HEK293 (cell line): ENCODE data around the gene LRRC4C.

Experiments
- CTCF ChIA-PET: fragments of 350-600 bp; formaldehyde crosslinking; extraction: SDS; loops from one replicate; lab custom pipeline; 2021; ENCODE audit warnings: antibody characterized with exemption; lab: Yijun Ruan, JAX
- POLR2A ChIA-PET: fragments of 300-600 bp; formaldehyde crosslinking; extraction: SDS; loops from one replicate; lab custom pipeline; 2020; ENCODE audit warnings: antibody characterized with exemption, inconsistent platforms; lab: Yijun Ruan, JAX
- H3K27ac ChIP-seq: fragments of 200-500 bp; sonication (Bioruptor generic); 2 replicates; pipeline ENCODE4 v1.5.1; 2014; ENCODE audit warnings: low read depth, low read length, control low read depth, inconsistent platforms; ENCODE audit errors: extremely low read depth
- H3K36me3 ChIP-seq, 2 experiments: fragments of 200-500 bp in 1 of 2; sonication (Bioruptor generic) in 1 of 2; 1 replicate in 1 of 2; 2 replicates in 1 of 2; pipeline ENCODE4 v1.5.1; 2014 to 2017; ENCODE audit warnings: inconsistent platforms in 2 of 2, low read length in 2 of 2; ENCODE audit not compliant: control insufficient read depth in 2 of 2, insufficient read depth in 1 of 2
- H3K4me1 ChIP-seq: fragments of 200-500 bp; sonication (Bioruptor generic); 2 replicates; pipeline ENCODE4 v1.5.1; 2014; ENCODE audit warnings: mild to moderate bottlenecking, low read length, inconsistent platforms; ENCODE audit not compliant: control insufficient read depth, insufficient read depth
- H3K4me3 ChIP-seq: 2 replicates; pipeline ENCODE4 v1.5.1; 2011; ENCODE audit warnings: low read depth, mild to moderate bottlenecking, control low read depth, low read length, moderate library complexity
- H3K9me3 ChIP-seq: fragments of 200-500 bp; sonication (Bioruptor generic); 2 replicates; pipeline ENCODE4 v1.5.1; 2014; ENCODE audit warnings: low read depth, low read length, inconsistent platforms; ENCODE audit not compliant: control insufficient read depth, insufficient read depth
- EGR2 ChIP-seq: fragments of 450-650 bp; formaldehyde crosslinking; IDR thresholded peaks from 2 replicates; pipeline ENCODE4 v1.5.1; 2016; ENCODE audit warnings: low read depth, missing biosample characterization, missing genetic modification characterization
- ELK4 ChIP-seq: IDR thresholded peaks from 2 replicates; pipeline ENCODE4 v1.6.1; 2011; ENCODE audit warnings: mild to moderate bottlenecking, low read depth, low read length, borderline replicate concordance
- INSM2 ChIP-seq: fragments of 450-650 bp; formaldehyde crosslinking; IDR thresholded peaks from 2 replicates; pipeline ENCODE4 v1.5.1; 2016; ENCODE audit warnings: missing biosample characterization, missing genetic modification characterization
- KLF8 ChIP-seq: fragments of 450-650 bp; formaldehyde crosslinking; IDR thresholded peaks from 2 replicates; pipeline ENCODE4 v1.5.1; 2016; ENCODE audit warnings: missing biosample characterization, missing genetic modification characterization
- MYNN ChIP-seq: fragments of 450-650 bp; formaldehyde crosslinking; IDR thresholded peaks from 2 replicates; pipeline ENCODE4 v1.5.1; 2016; ENCODE audit warnings: missing biosample characterization, missing genetic modification characterization, borderline replicate concordance
- REPIN1 ChIP-seq: fragments of 450-650 bp; formaldehyde crosslinking; IDR thresholded peaks from 2 replicates; pipeline ENCODE4 v1.5.1; 2017; ENCODE audit warnings: missing biosample characterization, missing genetic modification characterization, low read depth
- SP2 ChIP-seq: fragments of 450-650 bp; formaldehyde crosslinking; IDR thresholded peaks from 2 replicates; pipeline ENCODE4 v1.5.1; 2016; ENCODE audit warnings: missing biosample characterization, missing genetic modification characterization
- WT1 ChIP-seq: fragments of 450-650 bp; formaldehyde crosslinking; IDR thresholded peaks from 2 replicates; pipeline ENCODE4 v1.5.1; 2016; ENCODE audit warnings: missing biosample characterization, missing genetic modification characterization
- ZFHX2 ChIP-seq: fragments of 450-650 bp; formaldehyde crosslinking; conservative IDR thresholded peaks from 2 replicates; pipeline ENCODE4 v1.5.1; 2016; ENCODE audit warnings: missing biosample characterization, missing genetic modification characterization
- ZNF112 ChIP-seq: fragments of 450-650 bp; formaldehyde crosslinking; IDR thresholded peaks from 2 replicates; pipeline ENCODE4 v1.5.0; 2017; ENCODE audit warnings: missing biosample characterization, missing genetic modification characterization
- ZNF184 ChIP-seq: fragments of 450-650 bp; IDR thresholded peaks from 2 replicates; pipeline ENCODE4 v1.5.1; 2018; ENCODE audit warnings: missing biosample characterization, mild to moderate bottlenecking, missing genetic modification characterization
- ZNF2 ChIP-seq: fragments of 450-650 bp; formaldehyde crosslinking; IDR thresholded peaks from 2 replicates; pipeline ENCODE4 v1.5.1; 2016; ENCODE audit warnings: missing biosample characterization, missing genetic modification characterization
- ZNF26 ChIP-seq: fragments of 450-650 bp; formaldehyde crosslinking; IDR thresholded peaks from 2 replicates; pipeline ENCODE4 v1.5.1; 2016; ENCODE audit warnings: missing biosample characterization, missing genetic modification characterization
- ZNF335 ChIP-seq: fragments of 450-650 bp; formaldehyde crosslinking; conservative IDR thresholded peaks from 2 replicates; pipeline ENCODE4 v1.5.1; 2016; ENCODE audit warnings: missing biosample characterization, missing genetic modification characterization
- ZNF513 ChIP-seq: fragments of 450-650 bp; IDR thresholded peaks from 2 replicates; pipeline ENCODE4 v1.5.1; 2018; ENCODE audit warnings: missing biosample characterization, missing genetic modification characterization
- ZNF549 ChIP-seq: fragments of 450-650 bp; IDR thresholded peaks from 2 replicates; pipeline ENCODE4 v1.5.1; 2018; ENCODE audit warnings: missing biosample characterization, missing genetic modification characterization, mild to moderate bottlenecking, inconsistent platforms, moderate library complexity
- ZNF571 ChIP-seq: fragments of 450-650 bp; formaldehyde crosslinking; IDR thresholded peaks from 2 replicates; pipeline ENCODE4 v1.5.0; 2017; ENCODE audit warnings: missing biosample characterization, missing genetic modification characterization
- ZNF677 ChIP-seq: fragments of 450-650 bp; IDR thresholded peaks from 2 replicates; pipeline ENCODE4 v1.5.0; 2018; ENCODE audit warnings: missing biosample characterization, mild to moderate bottlenecking, missing genetic modification characterization, moderate library complexity
- ZSCAN4 ChIP-seq: fragments of 450-650 bp; formaldehyde crosslinking; IDR thresholded peaks from 2 replicates; pipeline ENCODE4 v1.5.1; 2017; ENCODE audit warnings: missing biosample characterization, missing genetic modification characterization
- ZSCAN5A ChIP-seq: fragments of 450-650 bp; formaldehyde crosslinking; IDR thresholded peaks from 2 replicates; pipeline ENCODE4 v1.5.1; 2016; ENCODE audit warnings: missing biosample characterization, missing genetic modification characterization
- ZXDB ChIP-seq: fragments of 450-650 bp; formaldehyde crosslinking; IDR thresholded peaks from 2 replicates; pipeline ENCODE4 v1.5.1; 2016; ENCODE audit warnings: missing biosample characterization, missing genetic modification characterization

The LRRC4C gene

GRCh38 chr11:40269865-40270264 lies 1189.6 kb downstream of the LRRC4C start (continued):
- no peak for TF ChIP-seq ZNF571 (tag by site-specific recombination)
- TF ChIP-seq ELK4, result no peak
- no peak for TF ChIP-seq ZXDB (tag by site-specific recombination)

- POLR2A ChIA-PET, result no interaction called here
- no peak overlapping the region for H3K4me3 ChIP-seq
- no peaks in the 10 kb centered on the region for H3K36me3 ChIP-seq
- CTCF ChIA-PET, result no interaction called here
- TF ChIP-seq ZNF26, result no peak
- no peak for TF ChIP-seq ZFHX2
- TF ChIP-seq ZSCAN4 (tag by site-specific recombination), result no peak
- TF ChIP-seq ZNF335 (tag by site-specific recombination), result no peak
- no peak for TF ChIP-seq ZNF513
- no peak for TF ChIP-seq ZSCAN5A
- no peak for TF ChIP-seq KLF8 (tag by site-specific recombination)
- no peak for TF ChIP-seq INSM2 (tag by site-specific recombination)
- TF ChIP-seq SP2, result no peak
- no peak for TF ChIP-seq EGR2 (tag by site-specific recombination)
- TF ChIP-seq ZNF2 (tag by site-specific recombination), result no peak
- TF ChIP-seq REPIN1 (tag by site-specific recombination), result no peak
- TF ChIP-seq ZNF677, result no peak
- no peak for TF ChIP-seq MYNN (tag by site-specific recombination)
- TF ChIP-seq ZNF112 (tag by site-specific recombination), result no peak
- no peak for TF ChIP-seq ZNF549 (tag by site-specific recombination)
- TF ChIP-seq WT1 (tag by site-specific recombination), result no peak
- no peak for TF ChIP-seq ZNF184 (tag by site-specific recombination)
- no peak overlapping the region for H3K27ac ChIP-seq
- no peaks in the 10 kb centered on the region for H3K4me1 ChIP-seq
- no peaks in the 10 kb centered on the region for H3K9me3 ChIP-seq
These were observed 1190.9 kb downstream of the LRRC4C start for GRCh38 chr11:40268551-40268950.
